H1 (cell line): ENCODE measurements around the gene HIP1.

Experiments
- CEBPB ChIP-seq: IDR thresholded peaks from 2 replicates; pipeline ENCODE4 v1.6.1; 2012; ENCODE audit warnings: low read depth, low read length
- EP300 ChIP-seq, 2 experiments: IDR thresholded peaks; 1 replicate in 1 of 2; 2 replicates in 1 of 2; pipeline ENCODE4 v1.6.1; 2011 to 2012; ENCODE audit warnings: low read depth in 2 of 2, low read length in 2 of 2, mild to moderate bottlenecking in 2 of 2, borderline replicate concordance in 1 of 2, inconsistent platforms in 1 of 2, moderate library complexity in 1 of 2
- EZH2 ChIP-seq: fragments of 200-600 bp; sonication (generic); IDR thresholded peaks from 2 replicates; pipeline ENCODE4 v1.7.1; 2012; ENCODE audit warnings: low read depth, mild to moderate bottlenecking, moderate library complexity, low read length, inconsistent platforms; ENCODE audit not compliant: severe bottlenecking
- FOSL1 ChIP-seq: IDR thresholded peaks from 2 replicates; pipeline ENCODE4 v1.6.1; 2011; ENCODE audit warnings: mild to moderate bottlenecking, low read depth, low read length, moderate library complexity; ENCODE audit not compliant: insufficient read depth
- JUND ChIP-seq: IDR thresholded peaks from 2 replicates; pipeline ENCODE4 v1.6.1; 2011; ENCODE audit warnings: mild to moderate bottlenecking, improper control_type of control experiment, low read length
- POLR2A ChIP-seq, 2 experiments: IDR thresholded peaks; 1 replicate in 1 of 2; 2 replicates in 1 of 2; pipeline ENCODE4 v1.6.1; 2011; ENCODE audit warnings: low read depth in 2 of 2, low read length in 2 of 2, mild to moderate bottlenecking in 2 of 2; ENCODE audit errors: control extremely low read depth in 1 of 2
- POLR2AphosphoS5 ChIP-seq: IDR thresholded peaks from 2 replicates; pipeline ENCODE4 v1.6.1; 2011; ENCODE audit warnings: low read depth, low read length
- TF ChIP-seq, protein P1 (sequence below), 3 experiments: IDR thresholded peaks; 1 replicate in 2 of 3; 2 replicates in 1 of 3; pipeline versions ENCODE4 v1.5.1 to v1.6.1; 2011; ENCODE audit warnings: low read length in 3 of 3, mild to moderate bottlenecking in 3 of 3, inconsistent platforms in 2 of 3, low read depth in 1 of 3, moderate library complexity in 1 of 3; ENCODE audit not compliant: insufficient read depth in 1 of 3; ENCODE audit errors: control extremely low read depth in 1 of 3

DNA sequence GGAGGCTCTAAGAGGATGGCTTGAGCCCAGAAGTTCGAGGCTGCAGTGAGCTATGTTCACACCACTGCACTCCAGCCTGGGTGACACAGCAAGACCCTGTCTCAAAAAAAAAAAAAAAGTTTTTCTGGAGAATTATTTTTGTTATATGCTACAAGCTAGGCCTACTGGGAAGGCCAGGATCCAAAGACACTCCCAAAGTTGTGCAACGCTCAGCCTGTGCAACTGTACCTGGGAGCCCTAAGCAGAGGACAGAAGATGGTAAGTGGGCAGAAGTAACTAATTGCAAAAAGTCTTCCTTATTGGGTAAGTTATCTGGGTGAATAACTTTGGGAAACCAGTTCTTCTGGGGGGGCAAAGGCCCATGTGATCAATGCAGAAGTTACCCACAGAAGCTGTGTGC lies 17.3 kb downstream of the HIP1 start:
- TF ChIP-seq FOSL1 (no peak), POLR2AphosphoS5 (no peak), JUND (no peak), EP300 (IDR thresholded peaks at IDR 0.05; ENCODE audit: borderline replicate concordance in 1 of 2, low read depth in 2 of 2, low read length in 2 of 2) (no peak), EZH2 (no peak), CEBPB (no peak), POLR2A (IDR thresholded peaks at IDR 0.05; ENCODE audit: control extremely low read depth in 1 of 2, low read depth in 2 of 2, low read length in 2 of 2) (no peak)
- TF ChIP-seq, protein P1, sequence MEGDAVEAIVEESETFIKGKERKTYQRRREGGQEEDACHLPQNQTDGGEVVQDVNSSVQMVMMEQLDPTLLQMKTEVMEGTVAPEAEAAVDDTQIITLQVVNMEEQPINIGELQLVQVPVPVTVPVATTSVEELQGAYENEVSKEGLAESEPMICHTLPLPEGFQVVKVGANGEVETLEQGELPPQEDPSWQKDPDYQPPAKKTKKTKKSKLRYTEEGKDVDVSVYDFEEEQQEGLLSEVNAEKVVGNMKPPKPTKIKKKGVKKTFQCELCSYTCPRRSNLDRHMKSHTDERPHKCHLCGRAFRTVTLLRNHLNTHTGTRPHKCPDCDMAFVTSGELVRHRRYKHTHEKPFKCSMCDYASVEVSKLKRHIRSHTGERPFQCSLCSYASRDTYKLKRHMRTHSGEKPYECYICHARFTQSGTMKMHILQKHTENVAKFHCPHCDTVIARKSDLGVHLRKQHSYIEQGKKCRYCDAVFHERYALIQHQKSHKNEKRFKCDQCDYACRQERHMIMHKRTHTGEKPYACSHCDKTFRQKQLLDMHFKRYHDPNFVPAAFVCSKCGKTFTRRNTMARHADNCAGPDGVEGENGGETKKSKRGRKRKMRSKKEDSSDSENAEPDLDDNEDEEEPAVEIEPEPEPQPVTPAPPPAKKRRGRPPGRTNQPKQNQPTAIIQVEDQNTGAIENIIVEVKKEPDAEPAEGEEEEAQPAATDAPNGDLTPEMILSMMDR (IDR thresholded peaks at IDR 0.05; ENCODE audit: control extremely low read depth in 1 of 3, insufficient read depth in 1 of 3, low read depth in 1 of 3, low read length in 3 of 3) = no peak
